CD14-positive monocyte (primary cell): ENCODE data around the gene CIB1. TPM values are rescaled to one million over a fixed set of nuclear protein-coding genes. Genes with fewer than 3 reads are reported as not detected.
A peak's percentile ranks its signal among the peaks of the same experiment; 100 is the strongest.

Source experiments
- DNase-seq, 3 donors: peaks; one replicate each; pipeline ENCODE4 v3.0.0-alpha.2; 2011 to 2022
- H2AFZ ChIP-seq: 2 replicates; pipeline ENCODE4 v1.6.0; 2012; ENCODE audit warnings: mild to moderate bottlenecking, low read depth, low read length, inconsistent platforms; ENCODE audit not compliant: insufficient read depth, poor library complexity, severe bottlenecking
- H3K27ac ChIP-seq, 2 donors: 1 replicate in 1 of 2; 2 replicates in 1 of 2; pipeline ENCODE4 v1.5.1; 2012 to 2013; ENCODE audit warnings: low read length in 2 of 2, control low read depth in 1 of 2, inconsistent platforms in 1 of 2, low read depth in 1 of 2, mild to moderate bottlenecking in 1 of 2
- H3K27me3 ChIP-seq, 2 donors: one replicate each; pipeline versions ENCODE4 v1.6.0 to v1.6.1; 2011 to 2013; ENCODE audit warnings: low read length in 2 of 2; ENCODE audit not compliant: control insufficient read depth in 2 of 2, insufficient read depth in 2 of 2
- H3K36me3 ChIP-seq, 2 donors: replicated peaks in 1 of 2; 1 replicate in 1 of 2; 2 replicates in 1 of 2; pipeline versions ENCODE4 v1.5.1 to v1.6.1; 2012 to 2013; ENCODE audit warnings: low read length in 2 of 2, control low read depth in 1 of 2, inconsistent platforms in 1 of 2, mild to moderate bottlenecking in 1 of 2; ENCODE audit not compliant: insufficient read depth in 2 of 2, control insufficient read depth in 1 of 2
- H3K4me1 ChIP-seq, 2 donors: 1 replicate in 1 of 2; 2 replicates in 1 of 2; pipeline versions ENCODE4 v1.5.1 to v1.6.1; 2012 to 2013; ENCODE audit warnings: low read length in 2 of 2, control low read depth in 1 of 2, inconsistent platforms in 1 of 2, mild to moderate bottlenecking in 1 of 2, moderate library complexity in 1 of 2; ENCODE audit not compliant: insufficient read depth in 2 of 2, control insufficient read depth in 1 of 2
- H3K4me2 ChIP-seq: replicated peaks from 2 replicates; pipeline ENCODE3; 2012; ENCODE audit warnings: low read length, moderate library complexity, mild to moderate bottlenecking; ENCODE audit not compliant: poor library complexity, severe bottlenecking; ENCODE audit errors: extremely low read depth
- H3K4me3 ChIP-seq, 3 experiments: fragments of 200-600 bp in 1 of 3; sonication (generic) in 1 of 3; replicated peaks in 1 of 3; 1 replicate in 2 of 3; 2 replicates in 1 of 3; pipeline ENCODE4 v1.5.1; 2011 to 2013; ENCODE audit warnings: low read length in 3 of 3, mild to moderate bottlenecking in 3 of 3, control low read depth in 2 of 3, low read depth in 2 of 3, inconsistent platforms in 1 of 3, moderate library complexity in 1 of 3
- H3K79me2 ChIP-seq: 2 replicates; pipeline ENCODE4 v1.6.0; 2012; ENCODE audit warnings: mild to moderate bottlenecking, control low read depth, inconsistent platforms, low read length, moderate library complexity; ENCODE audit not compliant: insufficient read depth
- H3K9ac ChIP-seq: 2 replicates; pipeline ENCODE4 v1.6.0; 2017; ENCODE audit warnings: low read length, mild to moderate bottlenecking; ENCODE audit not compliant: insufficient read depth, poor library complexity, severe bottlenecking
- H3K9me3 ChIP-seq, 2 donors: replicated peaks in 1 of 2; 1 replicate in 1 of 2; 2 replicates in 1 of 2; pipeline versions ENCODE4 v1.5.1 to v1.6.1; 2012 to 2013; ENCODE audit warnings: low read length in 2 of 2, control low read depth in 1 of 2; ENCODE audit not compliant: control insufficient read depth in 1 of 2, insufficient read depth in 1 of 2
- H4K20me1 ChIP-seq: 2 replicates; pipeline ENCODE4 v1.6.0; 2012; ENCODE audit warnings: mild to moderate bottlenecking, low read length, control low read depth, moderate library complexity; ENCODE audit not compliant: insufficient read depth
- H3K27ac Mint-ChIP-seq, 7 donors: one replicate each; pipeline ENCODE4 v1.8.0; 2020; ENCODE audit warnings: mild to moderate bottlenecking in 7 of 7, mixed read lengths in 7 of 7, moderate library complexity in 6 of 7, inconsistent platforms in 2 of 7
- H3K27me3 Mint-ChIP-seq, 3 donors: one replicate each; pipeline ENCODE4 v1.8.0; 2021 to 2022; ENCODE audit warnings: low read depth in 3 of 3, mild to moderate bottlenecking in 3 of 3, mixed read lengths in 3 of 3, moderate library complexity in 3 of 3, inconsistent platforms in 1 of 3
- H3K36me3 Mint-ChIP-seq, 2 donors: one replicate each; pipeline ENCODE4 v1.8.0; 2020; ENCODE audit warnings: mixed read lengths in 2 of 2, inconsistent platforms in 1 of 2, mild to moderate bottlenecking in 1 of 2
- H3K4me1 Mint-ChIP-seq: one replicate; pipeline ENCODE4 v1.8.0; 2020; ENCODE audit warnings: mild to moderate bottlenecking, mixed read lengths
- H3K4me3 Mint-ChIP-seq, 2 donors: one replicate each; pipeline ENCODE4 v1.8.0; 2020; ENCODE audit warnings: mild to moderate bottlenecking in 2 of 2, mixed read lengths in 2 of 2, moderate library complexity in 1 of 2
- H3K9me3 Mint-ChIP-seq, 7 donors: one replicate each; pipeline ENCODE4 v1.8.0; 2020 to 2022; ENCODE audit warnings: mixed read lengths in 7 of 7, mild to moderate bottlenecking in 6 of 7, moderate library complexity in 6 of 7, inconsistent platforms in 2 of 7
- CTCF ChIP-seq: fragments of 200-600 bp; IDR thresholded peaks from one replicate; pipeline ENCODE4 v1.8.0; 2022; ENCODE audit warnings: antibody characterized with exemption, mild to moderate bottlenecking
- WGBS: methylation state at CpG from one replicate; pipeline ENCODE4 v1.1.5; 2013; ENCODE audit warnings: missing lambda C conversion rate; ENCODE audit not compliant: insufficient coverage; 5-methylcytosine and 5-hydroxymethylcytosine counted together
- intact Hi-C, 2 donors: fragments of 100-400 bp; cut with micrococcal nuclease; formaldehyde crosslinking; loops; one replicate each; pipeline versions ENCODE4 v1.15.0 to v1.15.1; 2023
- polyA plus RNA-seq, 3 donors: library from polyadenylated mRNA; depleted of rRNA in 1 of 3; unstranded in 2 of 3; stranded (reverse) in 1 of 3; fragments of 300-500 nt in 2 of 3; fragments of >200 nt in 1 of 3; fragmentation: Illumina TruSeq in 2 of 3; gene quantifications; 1 replicate in 2 of 3; 2 replicates in 1 of 3; pipeline ENCODE4 v1.2.3, GENCODE V29; 2012 to 2021

CIB1 gene
- polyA plus RNA-seq, 3 donors: 77.5 to 197 (median 169) TPM

GRCh38 chr15:90225047-90225446 is 8.7 kb downstream of the CIB1 start:
- Histone ChIP-seq H3K27me3 (no peaks in the 10 kb centered on the region), H3K4me3 (no peak overlapping the region), H3K9me3 (no peaks in the 10 kb centered on the region), H3K4me2 (no peak overlapping the region), H3K4me1 (peaks cover 1 to 2% of the 10 kb centered on the region in 2 donors), H3K36me3 (peaks cover 89 to 91% of the 10 kb centered on the region in 2 donors), H3K79me2 (peaks cover 4% of the 10 kb centered on the region), H3K9ac (no peak overlapping the region), H4K20me1 (peaks cover 73% of the 10 kb centered on the region), H2AFZ (no peak overlapping the region), H3K27ac (no peak overlapping the region)
- peak overlapping the region in 1 of 7 donors; percentile 19 for H3K27ac Mint-ChIP-seq
- peaks cover 2% of the 10 kb centered on the region for H3K4me1 Mint-ChIP-seq
- H3K9me3 Mint-ChIP-seq: peaks cover 0 to 1% (median 0%) of the 10 kb centered on the region in 7 donors
- WGBS: 96% methylated on average over 16 of the region's 17 CpGs
- intact Hi-C loops: no loop called here
- H3K4me3 Mint-ChIP-seq: no peak overlapping the region
- H3K36me3 Mint-ChIP-seq: peaks cover 80 to 97% of the 10 kb centered on the region in 2 donors
- DNase-seq: no peak
- H3K27me3 Mint-ChIP-seq: peaks cover 0 to under 1% (median 0%) of the 10 kb centered on the region in 3 donors
- TF ChIP-seq CTCF: no peak

GRCh38 chr15:90223441-90224165 is 10.1 kb downstream of the CIB1 start:
- Mint-ChIP-seq H3K27ac (peak overlapping the region in 3 of 7 donors; percentile 8 to 25 (median 21)), H3K9me3 (no peaks in the 10 kb centered on the region), H3K36me3 (peaks cover 74 to 94% of the 10 kb centered on the region in 2 donors), H3K4me3 (no peak overlapping the region), H3K4me1 (peaks cover 3% of the 10 kb centered on the region), H3K27me3 (peaks cover 0 to 2% (median 0%) of the 10 kb centered on the region in 3 donors)
- Histone ChIP-seq H3K9ac (no peak overlapping the region), H3K4me3 (no peak overlapping the region), H4K20me1 (peaks cover 73% of the 10 kb centered on the region), H3K27me3 (no peaks in the 10 kb centered on the region), H3K27ac (no peak overlapping the region), H3K4me1 (no peaks in the 10 kb centered on the region), H3K36me3 (peaks cover 82 to 91% of the 10 kb centered on the region in 2 donors), H3K4me2 (no peak overlapping the region), H3K79me2 (no peaks in the 10 kb centered on the region), H2AFZ (no peak overlapping the region), H3K9me3 (no peaks in the 10 kb centered on the region)
- no peak for DNase-seq
- 97% methylated on average over 20 of the region's 22 CpGs for WGBS
- intact Hi-C loops: no loop called here
- no peak for TF ChIP-seq CTCF
